GM10847 (cell line): ENCODE results near the gene FAM184A.

Experiments
- POLR2A ChIP-seq: IDR thresholded peaks from 2 replicates; pipeline ENCODE4 v1.6.1; 2011; ENCODE audit not compliant: insufficient read length; ENCODE audit errors: extremely low read depth

The FAM184A gene

GRCh38 chr6:119037264-119037663, 41.2 kb downstream of the FAM184A start:
- TF ChIP-seq POLR2A, result no peak

DNA sequence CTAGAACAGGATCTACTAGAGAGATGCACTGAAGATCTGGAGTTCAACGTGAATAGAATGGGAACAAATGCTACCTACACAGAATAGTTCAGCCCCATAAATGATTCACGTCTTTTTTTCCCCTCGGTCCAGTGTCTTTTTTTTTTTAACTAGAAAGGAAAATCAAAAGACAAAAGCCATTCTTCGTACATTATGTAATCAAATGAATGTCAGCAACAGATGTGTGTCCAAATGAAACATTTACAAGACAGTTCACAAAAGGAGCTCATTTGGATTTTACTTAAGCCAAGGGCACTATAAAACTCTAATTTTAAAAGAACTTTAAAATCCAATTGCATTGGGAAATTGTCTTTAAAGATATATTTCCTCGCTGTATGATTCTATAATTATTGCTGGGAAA, 42.4 kb downstream of the FAM184A start:
- no peak for TF ChIP-seq POLR2A

DNA sequence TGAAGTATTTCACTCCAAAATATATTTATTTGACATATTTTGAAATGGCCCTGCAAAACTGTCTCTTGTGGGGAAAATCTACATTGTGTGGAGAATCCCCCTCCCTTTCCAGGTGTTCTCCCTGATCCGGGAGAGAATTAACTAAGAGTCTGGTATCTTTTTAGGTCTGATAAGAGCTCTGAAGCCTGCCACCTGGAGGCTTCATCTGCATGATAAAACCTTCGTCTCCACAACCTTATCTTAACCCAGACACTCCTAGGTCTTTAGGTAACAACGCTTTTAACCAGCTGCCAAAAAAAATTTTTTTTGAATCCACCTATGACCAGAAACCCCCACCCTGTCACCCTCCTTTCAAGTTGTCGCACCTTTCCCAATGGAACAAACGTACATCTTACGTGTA, 43.0 kb downstream of the FAM184A start:
- no peak for TF ChIP-seq POLR2A

DNA sequence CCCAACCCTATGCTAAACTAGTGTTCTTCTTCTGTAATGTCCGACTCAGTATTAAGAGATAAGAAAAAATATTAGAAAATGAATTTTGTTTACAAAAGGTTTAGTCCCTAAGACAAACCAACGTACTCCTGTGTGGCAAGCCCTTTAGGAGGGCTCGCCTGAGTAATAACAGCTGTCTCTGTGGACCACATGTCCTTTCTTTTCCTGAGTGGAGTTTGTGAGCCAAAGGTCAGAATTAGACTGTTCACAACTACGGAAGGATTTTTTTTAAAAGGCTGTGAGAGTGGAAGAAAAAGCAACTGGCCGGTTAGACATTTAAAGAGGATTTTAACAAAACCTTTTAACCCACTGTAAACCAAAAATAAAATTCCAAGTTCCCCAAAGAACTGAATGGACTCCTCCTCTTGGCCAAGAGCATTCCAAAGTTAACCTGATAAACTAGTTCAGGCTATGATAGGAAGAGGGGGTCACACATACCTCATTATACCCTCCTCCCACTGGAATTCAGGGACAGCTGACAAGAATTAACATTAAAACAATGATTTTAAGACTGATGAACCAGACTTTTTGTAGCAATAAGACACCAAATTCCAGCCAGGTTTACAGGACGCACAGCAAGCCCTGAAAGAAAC, 43.5 kb downstream of the FAM184A start:
- TF ChIP-seq POLR2A, result no peak

DNA sequence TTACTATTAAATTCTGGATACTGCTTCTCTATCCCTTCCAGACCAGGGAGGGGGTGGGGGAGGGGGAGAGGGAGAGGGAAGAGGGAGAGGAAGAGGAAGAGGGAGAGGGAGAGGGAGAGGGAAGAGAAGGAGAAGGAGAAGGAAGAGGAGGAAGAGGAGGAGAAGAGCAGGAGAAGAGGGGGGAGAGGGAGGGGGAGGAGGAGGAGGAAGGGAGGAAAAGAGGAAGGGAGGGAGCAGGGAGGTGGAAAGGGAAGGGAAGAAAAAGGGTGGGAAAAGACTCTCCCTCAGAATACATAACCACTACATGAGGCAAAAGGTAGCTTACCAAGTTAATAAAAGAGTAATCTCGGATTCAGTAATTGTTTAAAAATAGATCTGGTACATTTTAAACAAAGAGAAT, 46.0 kb downstream of the FAM184A start:
- TF ChIP-seq POLR2A, result no peak

DNA sequence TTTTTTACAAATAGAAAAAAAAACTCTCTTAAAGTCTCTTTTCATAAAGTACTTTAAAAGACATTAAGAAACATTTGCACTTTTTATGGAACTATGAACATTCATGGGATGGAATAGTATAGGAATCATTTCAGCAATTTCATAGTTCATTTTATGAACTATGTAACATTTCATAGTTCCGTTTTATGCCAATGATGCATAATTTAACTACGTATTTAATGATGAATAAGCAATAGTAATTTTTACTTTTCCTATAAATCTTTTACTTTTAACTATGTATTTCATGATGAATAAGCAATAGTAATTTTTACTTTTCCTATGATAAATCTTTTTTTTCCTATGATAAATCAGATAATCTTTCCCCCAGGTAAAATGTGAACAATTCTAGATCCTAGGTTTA, 47.7 kb downstream of the FAM184A start:
- TF ChIP-seq POLR2A, result no peak

- no peak for TF ChIP-seq POLR2A
These were observed 50.4 kb downstream of the FAM184A start for GRCh38 chr6:119028091-119028490.

DNA sequence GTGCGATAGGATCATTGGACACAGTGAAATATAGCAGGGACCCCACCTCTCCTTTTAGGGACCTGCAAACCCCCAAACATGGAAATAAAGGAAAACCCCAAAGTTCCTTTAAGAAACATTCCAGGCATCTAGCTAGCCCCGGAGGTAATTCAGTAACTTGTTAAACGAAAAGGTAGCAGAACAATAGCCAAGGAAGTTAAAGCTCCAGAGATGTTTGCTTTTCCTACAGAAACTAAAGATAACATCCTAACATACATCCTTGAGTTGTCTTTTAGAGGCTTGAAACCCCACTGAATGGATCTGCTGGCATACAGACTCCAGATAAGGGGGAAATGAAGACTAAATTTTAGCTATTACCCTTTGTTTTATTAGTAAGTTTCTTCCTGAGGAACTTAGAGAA, 51.0 kb downstream of the FAM184A start:
- no peak for TF ChIP-seq POLR2A

DNA sequence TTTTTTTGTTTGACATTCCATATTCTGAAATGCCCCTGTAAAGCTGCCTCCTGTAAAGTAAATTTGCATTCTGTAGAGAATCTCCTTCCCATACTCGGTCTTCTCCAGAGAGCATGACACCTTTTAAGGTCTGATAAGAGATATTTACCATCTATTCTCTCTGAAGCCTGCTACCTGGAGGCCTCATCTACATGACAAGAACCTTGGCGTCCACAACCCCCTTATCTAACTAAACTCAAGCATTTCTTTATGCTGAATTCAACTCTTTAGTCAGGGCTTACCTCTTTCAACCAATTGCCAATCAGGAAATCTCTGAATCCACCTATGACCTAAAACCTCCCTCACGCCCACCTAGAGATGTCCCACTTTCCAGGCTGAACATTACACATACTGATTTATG, 51.6 kb downstream of the FAM184A start:
- TF ChIP-seq POLR2A, result no peak

DNA sequence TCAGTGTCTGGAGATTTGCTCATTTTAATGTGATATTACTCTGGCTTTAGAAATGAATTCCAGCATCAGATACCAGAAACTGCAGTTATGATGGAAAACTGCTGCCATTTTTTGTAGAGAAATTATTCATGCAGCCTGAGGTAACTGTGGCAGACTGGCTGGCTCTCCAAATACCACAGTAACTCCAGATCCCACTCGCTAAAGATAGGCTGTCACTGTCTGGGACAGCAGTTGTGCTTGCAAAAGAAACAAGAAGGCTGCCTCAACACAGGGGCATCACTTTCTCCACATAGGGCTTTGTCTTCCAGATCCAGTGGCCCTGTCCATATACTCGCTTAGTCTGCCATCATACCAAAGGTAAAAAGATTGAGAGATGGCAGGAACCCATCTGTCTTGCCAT, 52.7 kb downstream of the FAM184A start:
- no peak for TF ChIP-seq POLR2A

DNA sequence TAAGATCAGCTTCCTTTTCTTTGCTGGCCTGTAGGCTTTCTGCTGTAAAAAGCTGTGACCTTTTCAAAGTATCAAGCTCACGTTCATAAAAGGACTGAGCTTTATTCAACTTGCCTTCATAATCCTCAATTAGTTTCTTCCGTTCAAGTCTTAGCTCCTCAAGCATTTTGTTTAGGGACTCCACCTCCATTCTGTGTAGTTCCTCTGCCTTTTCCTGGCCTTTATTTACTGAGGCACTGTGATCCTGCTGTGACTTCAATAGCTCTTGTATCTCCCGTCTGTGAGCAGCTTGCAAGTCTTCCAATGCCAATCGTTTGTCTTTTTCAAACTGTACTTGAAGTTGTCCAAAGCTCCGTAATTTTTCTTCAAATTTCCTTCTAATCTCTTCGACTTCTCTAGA, 54.4 kb downstream of the FAM184A start:
- TF ChIP-seq POLR2A, result no peak

GRCh38 chr6:119022796-119023195, 55.7 kb downstream of the FAM184A start:
- no peak for TF ChIP-seq POLR2A

GRCh38 chr6:119020597-119021561, 57.6 kb downstream of the FAM184A start:
- no peak for TF ChIP-seq POLR2A

- TF ChIP-seq POLR2A, result no peak
These were observed 65.9 kb downstream of the FAM184A start for GRCh38 chr6:119012521-119012920.

GRCh38 chr6:119006974-119007373, 71.5 kb downstream of the FAM184A start:
- TF ChIP-seq POLR2A, result no peak

GRCh38 chr6:119002069-119002468, 76.4 kb downstream of the FAM184A start:
- TF ChIP-seq POLR2A, result no peak
